PC-9 (cell line): ENCODE measurements around the gene ERI3. TPM values are rescaled to one million over a fixed set of nuclear protein-coding genes. Genes with fewer than 3 reads are reported as not detected.

ENCODE experiments used
- BruUV-seq: library from RNA; stranded (reverse); fragments of 400-500 nt; replicated peaks from 2 replicates; lab custom pipeline; 2021; lab: Mats Ljungman, UMichigan
- CTCF ChIA-PET: fragments of 300-600 bp; sonication (Branson Sonifier 250); formaldehyde crosslinking; loops from one replicate; lab custom pipeline; 2022; ENCODE audit warnings: antibody characterized with exemption; lab: Charles Lee
- POLR2A ChIA-PET: fragments of 300-600 bp; sonication (Branson Sonifier 250); formaldehyde crosslinking; loops from one replicate; lab custom pipeline; 2022; ENCODE audit warnings: antibody characterized with exemption; ENCODE audit not compliant: unreplicated experiment; lab: Charles Lee
- DNase-seq, 2 experiments: peaks; one replicate each; pipeline versions ENCODE4 v3.0.0 to v3.0.0-alpha.2; 2015 to 2022; ENCODE audit warnings: mixed read lengths in 1 of 2
- H2AFZ ChIP-seq: fragments of 200-600 bp; sonication (generic); 2 replicates; pipeline ENCODE4 v1.8.1; 2017; ENCODE audit warnings: antibody characterized with exemption
- H3F3A ChIP-seq: fragments of 200-600 bp; sonication (generic); 2 replicates; pipeline ENCODE4 v1.8.1; 2017; ENCODE audit warnings: antibody characterized with exemption, mild to moderate bottlenecking, low read depth; ENCODE audit not compliant: insufficient read depth
- H3K27ac ChIP-seq: fragments of 200-600 bp; sonication (generic); 2 replicates; pipeline ENCODE4 v1.6.1; 2016; ENCODE audit warnings: mixed run types
- H3K27me3 ChIP-seq: fragments of 200-600 bp; sonication (generic); 2 replicates; pipeline ENCODE4 v1.6.1; 2016; ENCODE audit warnings: low read depth, mixed run types; ENCODE audit not compliant: insufficient read depth
- H3K36me3 ChIP-seq: fragments of 200-600 bp; sonication (generic); 2 replicates; pipeline ENCODE4 v1.6.1; 2016; ENCODE audit warnings: low read depth, mixed run types
- H3K4me1 ChIP-seq: fragments of 200-600 bp; sonication (generic); replicated peaks from 2 replicates; pipeline ENCODE4 v1.6.1; 2016; ENCODE audit warnings: mixed run types; ENCODE audit not compliant: insufficient read depth
- H3K4me2 ChIP-seq: fragments of 200-600 bp; sonication (generic); 2 replicates; pipeline ENCODE4 v1.6.1; 2017; ENCODE audit warnings: mixed run types
- H3K4me3 ChIP-seq: fragments of 200-600 bp; sonication (generic); 2 replicates; pipeline ENCODE4 v1.6.1; 2016; ENCODE audit warnings: mixed run types
- H3K79me2 ChIP-seq: fragments of 200-600 bp; sonication (generic); 2 replicates; pipeline ENCODE4 v1.6.1; 2017; ENCODE audit warnings: low read depth, mixed run types
- H3K9me2 ChIP-seq: fragments of 200-600 bp; sonication (generic); 2 replicates; pipeline ENCODE4 v1.8.1; 2017; ENCODE audit warnings: mild to moderate bottlenecking; ENCODE audit not compliant: insufficient read depth
- H3K9me3 ChIP-seq: fragments of 200-600 bp; sonication (generic); 2 replicates; pipeline ENCODE4 v1.8.1; 2016; ENCODE audit warnings: low read depth; ENCODE audit not compliant: insufficient read depth
- H4K20me1 ChIP-seq: fragments of 200-600 bp; sonication (generic); 2 replicates; pipeline ENCODE4 v1.8.1; 2017; ENCODE audit not compliant: insufficient read depth
- CTCF ChIP-seq: fragments of 200-600 bp; sonication (generic); conservative IDR thresholded peaks from 2 replicates; pipeline ENCODE4 v1.6.1; 2017; ENCODE audit warnings: mixed run types, antibody characterized with exemption, mild to moderate bottlenecking, moderate library complexity
- EZH2 ChIP-seq: fragments of 200-600 bp; sonication (generic); IDR thresholded peaks from 2 replicates; pipeline ENCODE4 v1.8.0; 2017; ENCODE audit warnings: antibody characterized with exemption, low read depth
- intact Hi-C: fragments of 100-400 bp; cut with micrococcal nuclease; formaldehyde crosslinking; loops from one replicate; pipeline ENCODE4 v1.10.0; 2022; ENCODE audit not compliant: unreplicated experiment
- total RNA-seq: library from RNA; stranded (reverse); gene quantifications from 2 replicates; pipeline ENCODE4 v1.2.3, GENCODE V29; 2021

ERI3 gene
- total RNA-seq, 1 experiment from 2014 or later, result 120 TPM

- no TSS peak for BruUV-seq
- Histone ChIP-seq H3K27me3 (no peaks in the 10 kb centered on the region), H3F3A (no peaks in the 10 kb centered on the region), H4K20me1 (no peaks in the 10 kb centered on the region; the same call in 1 of the 2 replicates), H2AFZ (no peak overlapping the region), H3K9me2 (no peaks in the 10 kb centered on the region), H3K79me2 (no peaks in the 10 kb centered on the region), H3K27ac (no peak overlapping the region), H3K4me2 (no peak overlapping the region), H3K36me3 (no peaks in the 10 kb centered on the region), H3K9me3 (no peaks in the 10 kb centered on the region), H3K4me1 (no peaks in the 10 kb centered on the region), H3K4me3 (no peak overlapping the region)
- TF ChIP-seq EZH2 (no peak), CTCF (no peak)
- POLR2A ChIA-PET, result no interaction called here
- DNase-seq, result no peak
- CTCF ChIA-PET, result no interaction called here
- intact Hi-C loops, result no loop called here
Observed at GRCh38 chr1:44230796-44231195, 124.3 kb downstream of the ERI3 start.

- no peak overlapping the region for H2AFZ ChIP-seq
- intact Hi-C loops, result no loop called here
Observed at GRCh38 chr1:44229435-44230167, 125.5 kb downstream of the ERI3 start.

GRCh38 chr1:44228218-44228617, 126.8 kb downstream of the ERI3 start:
- ChIA-PET CTCF (interaction anchor here (0.6 kb wide), 1 partner anchor 137 kb away, joined by 8 read pairs; no protein-coding TSS in a partner anchor), POLR2A (no interaction called here)
- intact Hi-C loops, result no loop called here
- Histone ChIP-seq H2AFZ (no peak overlapping the region), H3K4me2 (no peak overlapping the region), H3K4me3 (no peak overlapping the region), H3K9me3 (no peaks in the 10 kb centered on the region), H3K27ac (no peak overlapping the region), H3K27me3 (no peaks in the 10 kb centered on the region), H3K79me2 (no peaks in the 10 kb centered on the region), H4K20me1 (no peaks in the 10 kb centered on the region), H3K36me3 (no peaks in the 10 kb centered on the region), H3K9me2 (no peaks in the 10 kb centered on the region), H3K4me1 (no peaks in the 10 kb centered on the region), H3F3A (no peaks in the 10 kb centered on the region)
- no peak for DNase-seq
- TF ChIP-seq EZH2 (no peak), CTCF (no peak)
- no TSS peak for BruUV-seq

More at GRCh38 chr1:44229435-44230167, 125.5 kb downstream of the ERI3 start:
- Histone ChIP-seq H3K4me3 (no peak overlapping the region), H3K27me3 (no peaks in the 10 kb centered on the region), H3K4me1 (no peaks in the 10 kb centered on the region), H3K79me2 (no peaks in the 10 kb centered on the region), H3F3A (no peaks in the 10 kb centered on the region), H4K20me1 (no peaks in the 10 kb centered on the region), H3K27ac (no peak overlapping the region), H3K36me3 (no peaks in the 10 kb centered on the region), H3K9me2 (no peaks in the 10 kb centered on the region), H3K4me2 (no peak overlapping the region), H3K9me3 (no peaks in the 10 kb centered on the region)
- BruUV-seq, result no TSS peak
- ChIA-PET CTCF (interaction anchor here (0.6 kb wide), 1 partner anchor 197 kb away, joined by 9 read pairs; no protein-coding TSS in a partner anchor), POLR2A (interaction anchor here (0.5 kb wide), 1 partner anchor 63 kb away, joined by 3 read pairs; no protein-coding TSS in a partner anchor)
- TF ChIP-seq CTCF, result no peak
- TF ChIP-seq EZH2, result no peak
- no peak for DNase-seq
